Measurements from ENCODE around the gene HOXC9.

DNA sequence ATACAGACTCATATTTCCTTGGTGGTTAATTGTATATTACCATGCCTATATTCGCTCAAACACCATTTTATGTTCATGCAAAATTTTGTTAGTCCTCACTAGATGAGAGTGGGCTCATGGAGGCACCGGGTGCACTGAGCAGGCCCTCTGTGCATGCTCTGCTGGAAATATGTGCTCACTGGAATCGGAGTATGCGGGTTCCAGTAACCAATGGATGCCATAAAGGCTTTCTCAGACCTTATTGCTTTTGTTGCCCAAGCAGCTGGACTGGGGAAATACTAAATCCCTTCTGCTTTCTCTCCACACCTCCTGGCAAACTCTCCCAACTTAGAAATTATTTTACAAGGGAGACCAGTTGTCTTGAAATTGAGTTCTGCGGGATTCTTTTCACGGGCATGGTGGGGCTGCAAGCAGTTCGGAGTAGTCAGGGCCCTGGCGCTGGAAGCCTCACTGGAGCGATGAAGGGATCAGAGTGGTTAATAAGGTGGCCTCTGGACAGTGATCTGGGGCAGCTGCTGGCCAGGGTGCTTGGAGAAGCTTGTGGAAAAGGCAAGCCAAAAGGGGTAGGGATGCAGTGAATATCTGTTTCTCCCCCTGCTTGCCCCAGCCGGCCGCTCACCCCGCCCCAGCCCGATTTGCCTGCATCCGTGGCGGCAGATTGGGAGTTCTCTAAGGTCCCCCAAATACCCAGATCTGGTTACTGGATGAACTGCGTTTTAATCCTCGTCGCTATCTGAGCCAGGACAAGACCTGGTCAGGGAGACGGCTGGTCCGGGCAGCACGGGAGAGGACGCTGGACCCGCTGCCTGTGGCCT lies 20.8 kb downstream of the HOXC9 start:
- TF ChIP-seq CTCF (IDR thresholded peaks at IDR 0.05; ENCODE audit: low read depth, low read length, missing input control) (no peak), JUND (IDR thresholded peaks at IDR 0.05) (no peak), TAF1 (conservative IDR thresholded peaks at IDR 0.05) (no peak), EGR1 (IDR thresholded peaks at IDR 0.05; ENCODE audit: low read depth in 2 of 2) (no peak), YY1 (IDR thresholded peaks at IDR 0.05) (no peak), HNF4A (conservative IDR thresholded peaks at IDR 0.05) (no peak), GABPA (IDR thresholded peaks at IDR 0.05 in 1 of 2, conservative IDR thresholded peaks at IDR 0.05 in 1 of 2) (no peak), SP1 (IDR thresholded peaks at IDR 0.05) (no peak), NR2F2 (IDR thresholded peaks at IDR 0.05) (no peak)

All from liver (tissue), 3 donors.